K562 (cell line): Measurements from ENCODE around the gene C1orf122.

Source experiments
- CTCF ChIP-seq, 3 experiments: IDR thresholded peaks in 2 of 3; conservative IDR thresholded peaks in 1 of 3; 2 replicates each; pipeline ENCODE4 v1.5.1; 2011 to 2012; ENCODE audit warnings: low read length in 3 of 3, mild to moderate bottlenecking in 3 of 3, control low read depth in 2 of 3, improper control_type of control experiment in 1 of 3, inconsistent platforms in 1 of 3, low read depth in 1 of 3, mixed read lengths in 1 of 3, moderate library complexity in 1 of 3; ENCODE audit not compliant: insufficient read depth in 2 of 3
- DNMT1 ChIP-seq: fragments of 450-650 bp; IDR thresholded peaks from 2 replicates; pipeline ENCODE4 v1.6.1; 2016; ENCODE audit warnings: antibody characterized with exemption, mild to moderate bottlenecking
- EHMT2 ChIP-seq: fragments of 450-650 bp; IDR thresholded peaks from 2 replicates; pipeline ENCODE4 v1.6.1; 2018; ENCODE audit warnings: antibody characterized with exemption
- ESRRA ChIP-seq: fragments of 450-650 bp; IDR thresholded peaks from 2 replicates; pipeline ENCODE4 v1.6.1; 2014; ENCODE audit warnings: low read depth, mild to moderate bottlenecking, moderate library complexity, borderline replicate concordance
- FOXK1 ChIP-seq: sonication (generic); formaldehyde crosslinking; IDR thresholded peaks from 2 replicates; pipeline ENCODE4 v1.8.0; 2022; ENCODE audit warnings: missing genetic modification reagents, mild to moderate bottlenecking, borderline replicate concordance
- JUND ChIP-seq, 2 experiments: IDR thresholded peaks; 2 replicates in 1 of 2; 3 replicates in 1 of 2; pipeline ENCODE4 v1.6.1; 2011; ENCODE audit warnings: borderline replicate concordance in 2 of 2, low read depth in 2 of 2, low read length in 2 of 2, improper control_type of control experiment in 1 of 2, missing biosample characterization in 1 of 2, missing genetic modification characterization in 1 of 2, missing genetic modification reagents in 1 of 2
- KLF1 ChIP-seq: fragments of 450-650 bp; IDR thresholded peaks from 2 replicates; pipeline ENCODE4 v1.6.1; 2016; ENCODE audit warnings: missing genetic modification characterization, missing compliant biosample characterization
- NFE2 ChIP-seq: IDR thresholded peaks from 2 replicates; pipeline ENCODE4 v1.6.1; 2014; ENCODE audit warnings: antibody characterized with exemption, low read depth
- NR2C1 ChIP-seq, 2 experiments: fragments of 450-650 bp; IDR thresholded peaks; 2 replicates each; pipeline ENCODE4 v1.6.1; 2017; ENCODE audit warnings: mild to moderate bottlenecking in 2 of 2, antibody characterized with exemption in 1 of 2, inconsistent platforms in 1 of 2, missing compliant biosample characterization in 1 of 2, missing genetic modification characterization in 1 of 2
- RAD51 ChIP-seq: fragments of 450-650 bp; IDR thresholded peaks from 2 replicates; pipeline ENCODE4 v1.7.1; 2016; ENCODE audit warnings: low read depth, mild to moderate bottlenecking, borderline replicate concordance
- TCF7 ChIP-seq: sonication (generic); IDR thresholded peaks from 2 replicates; pipeline ENCODE4 v1.6.1; 2016; ENCODE audit warnings: antibody characterized with exemption, borderline replicate concordance
- ZNF274 ChIP-seq: IDR thresholded peaks from 2 replicates; pipeline ENCODE4 v1.6.1; 2011; ENCODE audit warnings: low read depth, mild to moderate bottlenecking, low read length, moderate library complexity, borderline replicate concordance
- ZNF707 ChIP-seq: fragments of 250-450 bp; sonication (Bioruptor Pico); conservative IDR thresholded peaks from 2 replicates; pipeline ENCODE4 v1.8.0; 2022; ENCODE audit warnings: inconsistent platforms, mild to moderate bottlenecking, moderate library complexity
- TF ChIP-seq, protein P1 (sequence below): fragments of 250-450 bp; sonication (Bioruptor Pico); IDR thresholded peaks from 2 replicates; pipeline ENCODE4 v1.5.0; 2021; ENCODE audit warnings: mild to moderate bottlenecking, borderline replicate concordance

GRCh38 chr1:37811027-37811655, 3.6 kb downstream of the C1orf122 start:
- no peak for TF ChIP-seq NR2C1 (IDR thresholded peaks at IDR 0.05)
- no peak for TF ChIP-seq NR2C1 (tag; IDR thresholded peaks at IDR 0.05)
- TF ChIP-seq, protein P1, sequence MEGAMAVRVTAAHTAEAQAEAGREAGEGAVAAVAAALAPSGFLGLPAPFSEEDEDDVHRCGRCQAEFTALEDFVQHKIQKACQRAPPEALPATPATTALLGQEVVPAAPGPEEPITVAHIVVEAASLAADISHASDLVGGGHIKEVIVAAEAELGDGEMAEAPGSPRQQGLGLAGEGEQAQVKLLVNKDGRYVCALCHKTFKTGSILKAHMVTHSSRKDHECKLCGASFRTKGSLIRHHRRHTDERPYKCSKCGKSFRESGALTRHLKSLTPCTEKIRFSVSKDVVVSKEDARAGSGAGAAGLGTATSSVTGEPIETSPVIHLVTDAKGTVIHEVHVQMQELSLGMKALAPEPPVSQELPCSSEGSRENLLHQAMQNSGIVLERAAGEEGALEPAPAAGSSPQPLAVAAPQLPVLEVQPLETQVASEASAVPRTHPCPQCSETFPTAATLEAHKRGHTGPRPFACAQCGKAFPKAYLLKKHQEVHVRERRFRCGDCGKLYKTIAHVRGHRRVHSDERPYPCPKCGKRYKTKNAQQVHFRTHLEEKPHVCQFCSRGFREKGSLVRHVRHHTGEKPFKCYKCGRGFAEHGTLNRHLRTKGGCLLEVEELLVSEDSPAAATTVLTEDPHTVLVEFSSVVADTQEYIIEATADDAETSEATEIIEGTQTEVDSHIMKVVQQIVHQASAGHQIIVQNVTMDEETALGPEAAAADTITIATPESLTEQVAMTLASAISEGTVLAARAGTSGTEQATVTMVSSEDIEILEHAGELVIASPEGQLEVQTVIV (CRISPR knock-in tag) = no peak
- TF ChIP-seq DNMT1 = no peak
- TF ChIP-seq JUND (IDR thresholded peaks at IDR 0.05; ENCODE audit: borderline replicate concordance, low read depth, low read length) = peak; percentile 66
- no peak; the same call in 2 of the 3 replicates for TF ChIP-seq JUND (tag; IDR thresholded peaks at IDR 0.05; ENCODE audit: borderline replicate concordance, low read depth, low read length)
- no peak for TF ChIP-seq RAD51
- no peak for TF ChIP-seq EHMT2
- TF ChIP-seq KLF1 (tag) = no peak
- TF ChIP-seq TCF7 = no peak
- TF ChIP-seq CTCF (IDR thresholded peaks at IDR 0.05 in 2 of 3, conservative IDR thresholded peaks at IDR 0.05 in 1 of 3; ENCODE audit: insufficient read depth in 2 of 3, low read depth in 1 of 3, low read length in 3 of 3) = peak; percentile 90 to 99 (median 96)
- no peak for TF ChIP-seq ESRRA
- no peak for TF ChIP-seq ZNF707
- TF ChIP-seq FOXK1 = no peak
- peak; percentile 86 for TF ChIP-seq NFE2
- no peak for TF ChIP-seq ZNF274
